Activated CD8-positive, alpha-beta memory T cell treated with anti-CD3 and anti-CD28 coated beads for 24 hours (primary cell): Measurements from ENCODE around the gene SLC36A4.
A peak's percentile ranks its signal among the peaks of the same experiment; 100 is the strongest.
"Not testable (repeated sequence)": the region's sequence is repeated elsewhere in the genome, so short reads cannot be mapped to it uniquely, and the experiment has no call there.

ENCODE experiments used
- DNase-seq: peaks from one replicate; pipeline ENCODE4 v3.0.0-alpha.2; 2020

SLC36A4 gene

GRCh38 chr11:93197380-93198214, at the start of gene SLC36A4:
TSS of gene SLC36A4 (minus strand) at chr11:93197991. CDS start at chr11:93197832, 159 bp downstream.
- peak; percentile 92 for DNase-seq

GRCh38 chr11:93246790-93247189, 49.0 kb upstream of the SLC36A4 start:
- DNase-seq, result not testable (repeated sequence)

- no peak for DNase-seq
Measured at GRCh38 chr11:93244018-93244417, 46.2 kb upstream of the SLC36A4 start.

- DNase-seq, result no peak
Measured at GRCh38 chr11:93239966-93240365, 42.2 kb upstream of the SLC36A4 start.

GRCh38 chr11:93238956-93239355, 41.2 kb upstream of the SLC36A4 start:
- no peak for DNase-seq

- DNase-seq, result no peak
Measured at GRCh38 chr11:93236741-93237675, 39.2 kb upstream of the SLC36A4 start.

GRCh38 chr11:93234602-93235207, 36.9 kb upstream of the SLC36A4 start:
- peak; percentile 85 for DNase-seq

- DNase-seq, result no peak
Measured at GRCh38 chr11:93229876-93230275, 32.1 kb upstream of the SLC36A4 start.

- DNase-seq, result no peak
Measured at GRCh38 chr11:93225662-93226061, 27.9 kb upstream of the SLC36A4 start.

- no peak for DNase-seq
Measured at GRCh38 chr11:93221539-93221938, 23.7 kb upstream of the SLC36A4 start.

GRCh38 chr11:93220078-93220477, 22.3 kb upstream of the SLC36A4 start:
- no peak for DNase-seq

- DNase-seq, result no peak
Measured at GRCh38 chr11:93219440-93219839, 21.6 kb upstream of the SLC36A4 start.

- no peak for DNase-seq
Measured at GRCh38 chr11:93216511-93217101, 18.8 kb upstream of the SLC36A4 start.

- DNase-seq, result no peak
Measured at GRCh38 chr11:93213622-93214021, 15.8 kb upstream of the SLC36A4 start.

GRCh38 chr11:93212094-93212493, 14.3 kb upstream of the SLC36A4 start:
- no peak for DNase-seq

GRCh38 chr11:93209466-93209865, 11.7 kb upstream of the SLC36A4 start:
- no peak for DNase-seq

GRCh38 chr11:93208663-93209270, 11.0 kb upstream of the SLC36A4 start:
- DNase-seq, result no peak

- no peak for DNase-seq
Measured at GRCh38 chr11:93199616-93200015, 1.8 kb upstream of the SLC36A4 start.

GRCh38 chr11:93198215-93198845, 539 bp upstream of the SLC36A4 start:
- DNase-seq, result no peak

- DNase-seq, result no peak
Measured at GRCh38 chr11:93196816-93197379, 893 bp downstream of the SLC36A4 start.

- no peak for DNase-seq
Measured at GRCh38 chr11:93194673-93195291, 3.0 kb downstream of the SLC36A4 start.
